Bone marrow (tissue), 2 donors: ENCODE data around the gene FBXO34.
"Not testable (repeated sequence)": the region's sequence is repeated elsewhere in the genome, so short reads cannot be mapped to it uniquely, and the experiment has no call there.

ENCODE experiments used
- DNase-seq, 2 donors: peaks; one replicate each; lab custom pipeline; 2025; lab: John Stamatoyannopoulos, UW

FBXO34 gene

DNA sequence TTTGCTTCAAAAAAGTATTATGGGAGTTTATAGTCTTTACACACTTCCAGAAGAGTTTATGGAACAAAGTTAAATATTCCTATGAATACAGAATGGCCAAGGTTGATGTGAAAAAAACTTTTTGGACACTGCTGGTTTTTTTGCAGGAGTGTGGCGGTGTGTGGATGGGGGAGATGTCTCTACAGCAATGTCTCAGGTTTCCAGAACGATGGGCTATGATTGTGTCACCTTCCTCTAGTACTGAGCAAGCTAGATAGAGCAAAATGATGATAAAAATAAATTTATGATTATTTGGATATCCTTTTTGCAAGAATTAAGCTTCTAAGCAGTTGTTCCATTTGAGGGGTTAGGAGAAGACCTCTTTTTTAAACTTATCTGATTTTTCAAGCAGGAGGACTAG, 37.9 kb downstream of the FBXO34 start:
- DNase-seq: no peak

DNA sequence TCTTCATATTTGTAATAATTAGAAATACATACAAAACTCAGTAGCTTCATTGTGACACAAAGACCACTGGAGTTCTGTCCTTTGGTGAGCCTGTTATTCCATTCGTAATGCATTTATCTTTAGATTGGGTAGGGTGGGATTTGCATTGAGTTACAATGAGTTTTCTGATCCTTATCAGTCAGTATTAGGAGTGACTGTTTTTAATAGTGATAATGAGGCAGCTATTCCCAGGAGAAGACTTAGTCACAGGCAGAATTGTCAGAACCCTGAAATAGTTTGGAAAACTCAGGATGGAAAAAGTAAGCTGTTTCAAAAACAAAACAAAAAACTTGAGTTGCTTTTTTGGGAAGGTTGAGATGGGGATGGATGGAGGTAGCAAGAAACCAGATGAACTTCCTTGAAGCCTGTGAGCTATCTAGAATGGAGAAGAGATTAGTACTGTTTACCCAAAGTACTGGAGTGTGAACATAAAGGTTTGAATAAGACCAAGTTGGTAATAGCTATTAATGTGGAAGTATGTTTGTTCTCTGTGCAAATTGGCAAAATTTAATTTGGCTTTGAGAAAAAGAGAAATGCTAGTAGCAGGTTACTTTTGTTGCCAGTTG, 38.6 kb downstream of the FBXO34 start:
- no peak for DNase-seq

DNA sequence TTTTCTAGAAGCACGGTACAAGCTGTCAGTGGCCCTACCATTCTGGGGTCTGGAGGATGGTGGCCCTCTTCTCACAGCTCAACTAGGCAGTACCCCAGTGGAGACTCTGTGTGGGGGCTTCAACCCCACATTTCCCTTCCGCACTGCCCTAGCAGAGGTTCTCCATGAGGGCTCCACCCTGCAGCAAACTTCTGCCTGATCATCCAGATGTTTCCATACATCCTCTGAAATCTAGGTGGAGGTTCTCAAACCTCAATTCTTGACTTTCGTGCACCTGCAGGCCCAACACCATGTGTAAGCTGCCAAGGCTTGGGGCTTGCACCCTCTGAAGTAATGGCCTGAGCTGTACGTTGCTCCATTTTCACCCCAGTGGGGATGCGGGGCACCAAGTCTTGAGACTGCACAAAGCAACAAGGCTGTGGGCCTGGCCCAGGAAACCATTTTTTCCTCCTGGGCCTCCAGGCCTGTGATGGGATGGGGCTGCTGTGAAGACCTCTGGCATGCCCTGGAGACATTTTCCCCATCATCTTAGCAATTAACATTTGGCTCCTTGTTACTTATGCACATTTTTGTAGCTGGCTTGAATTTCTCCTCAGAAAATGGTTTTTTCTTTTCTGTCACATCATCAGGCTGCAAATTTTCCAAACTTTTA, 41.3 kb downstream of the FBXO34 start:
- not testable (repeated sequence) for DNase-seq

DNA sequence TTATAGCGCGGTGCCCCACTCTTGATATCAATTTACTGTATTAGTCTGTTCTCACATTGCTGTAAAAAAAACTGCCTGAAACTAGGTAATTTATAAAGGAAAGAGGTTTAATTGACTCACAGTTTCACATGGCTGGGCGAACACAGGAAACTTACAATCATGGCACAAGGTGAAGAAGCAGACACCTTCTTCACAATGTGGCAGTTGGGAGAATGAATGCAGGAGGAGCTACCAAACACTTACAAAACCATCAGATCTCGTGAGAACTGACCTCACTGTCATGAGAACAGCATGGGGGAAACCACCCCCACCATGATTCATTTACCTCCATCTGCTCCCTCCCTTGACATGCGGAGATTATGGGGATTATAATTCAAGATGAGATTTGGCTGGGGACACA, 42.3 kb downstream of the FBXO34 start:
- DNase-seq: no peak

DNA sequence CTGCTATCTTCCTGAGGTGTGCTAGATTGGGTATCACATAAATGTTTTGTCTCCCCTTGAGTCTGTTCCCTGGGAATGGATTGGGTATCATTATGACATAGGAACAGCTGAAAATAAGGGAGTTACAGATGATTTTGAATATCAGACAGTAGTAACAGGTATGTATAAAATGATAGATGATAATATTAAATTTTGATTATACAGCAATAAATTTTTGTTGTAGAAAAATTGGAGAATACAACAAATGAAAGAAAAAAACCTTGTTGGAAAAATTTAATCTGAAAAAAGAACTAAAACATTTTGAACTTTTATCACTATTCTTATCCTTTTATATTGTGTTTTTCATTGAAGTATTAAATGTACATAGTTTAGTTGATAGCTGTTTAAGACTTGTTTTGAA, 43.2 kb downstream of the FBXO34 start:
- no peak for DNase-seq

DNA sequence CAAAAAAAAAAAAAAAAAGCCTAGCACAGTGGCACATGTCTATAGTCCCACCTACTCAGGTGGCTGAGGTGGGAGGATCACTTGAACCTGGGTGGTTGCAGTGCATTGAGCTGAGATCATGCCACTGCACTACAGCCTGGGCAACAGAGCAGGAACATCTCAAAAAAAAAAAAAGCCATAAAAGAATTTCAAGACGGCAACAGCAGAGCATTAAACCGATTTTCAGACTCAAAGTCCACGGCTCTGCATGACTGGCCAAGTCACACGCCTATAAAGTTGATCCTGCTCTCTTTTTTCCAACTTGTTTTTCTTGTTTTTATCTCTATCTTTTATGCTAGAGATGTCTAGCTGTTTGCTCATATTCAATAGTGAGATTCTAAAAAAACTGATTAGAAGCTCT, 45.3 kb downstream of the FBXO34 start:
- no peak for DNase-seq

DNA sequence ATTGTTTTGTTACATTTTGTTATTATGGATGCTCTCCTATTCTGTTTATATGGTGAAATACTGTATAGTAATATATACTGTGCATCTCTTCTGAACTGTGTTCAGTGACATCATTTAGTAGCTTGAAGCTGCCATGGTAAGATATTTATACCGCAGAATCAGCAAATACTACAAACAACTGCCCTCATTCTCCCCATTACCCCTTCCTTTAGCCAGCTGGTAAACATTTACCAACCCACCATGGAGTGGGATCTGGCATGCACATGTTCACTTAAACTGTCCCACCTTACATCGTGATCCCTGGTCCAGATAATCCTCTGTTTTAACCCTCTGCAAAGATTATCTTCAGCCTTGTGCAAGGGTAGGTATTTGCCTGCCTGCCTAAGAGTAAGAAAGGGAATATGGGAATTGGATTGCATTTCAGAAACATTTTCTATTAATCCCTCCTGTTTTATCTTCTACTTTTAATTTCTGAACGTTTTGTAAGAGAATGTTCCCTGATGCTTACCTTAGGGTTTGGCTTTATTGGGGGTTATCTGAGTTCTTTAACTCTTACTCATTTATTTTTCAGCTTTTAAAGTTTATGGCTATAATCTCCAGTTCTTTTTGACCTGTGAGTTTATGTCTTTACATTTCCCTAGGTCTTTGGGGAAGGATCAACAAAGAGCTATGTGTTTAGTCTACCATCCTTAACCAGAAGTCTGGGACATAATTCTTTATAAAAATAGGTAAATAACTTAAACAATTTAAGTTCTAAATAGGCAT, 46.5 kb downstream of the FBXO34 start:
- no peak for DNase-seq

DNA sequence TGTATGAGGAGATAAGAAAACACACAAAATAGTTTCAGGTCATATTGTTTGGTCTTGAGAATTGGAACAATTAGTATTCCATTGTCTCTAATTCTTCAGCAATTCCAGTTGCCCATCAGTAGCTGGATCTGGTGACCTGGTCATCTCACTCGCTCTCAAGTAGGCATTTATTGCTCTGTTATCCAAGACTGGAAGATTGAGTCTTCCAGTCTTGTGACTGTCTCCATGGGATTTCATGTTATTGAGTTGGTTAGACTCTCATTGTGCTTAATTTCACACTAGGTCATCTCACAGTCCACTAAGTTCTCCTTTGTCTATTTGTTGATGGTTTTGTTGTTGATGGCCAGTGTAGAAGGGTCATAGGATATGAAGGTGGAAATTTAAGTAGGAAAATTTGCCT, 47.5 kb downstream of the FBXO34 start:
- no peak for DNase-seq

DNA sequence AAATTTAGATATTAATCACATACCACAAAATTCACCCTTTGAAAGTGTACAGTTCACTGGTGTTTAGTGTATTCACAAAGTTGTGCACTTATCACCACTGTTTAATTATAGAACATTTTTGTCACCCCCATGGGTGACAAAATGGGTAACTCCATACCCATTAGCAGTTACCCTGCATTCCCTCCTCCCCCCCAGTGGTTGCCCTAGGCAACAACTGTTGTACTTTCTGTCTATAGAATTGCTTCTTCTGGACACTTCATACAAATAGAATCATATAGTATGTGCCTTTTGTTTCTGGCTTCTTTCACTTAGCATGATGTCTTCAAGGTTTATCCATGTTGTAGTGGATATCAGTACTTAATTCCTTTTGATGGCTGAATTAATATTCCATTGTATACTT, 52.7 kb downstream of the FBXO34 start:
- no peak for DNase-seq

DNA sequence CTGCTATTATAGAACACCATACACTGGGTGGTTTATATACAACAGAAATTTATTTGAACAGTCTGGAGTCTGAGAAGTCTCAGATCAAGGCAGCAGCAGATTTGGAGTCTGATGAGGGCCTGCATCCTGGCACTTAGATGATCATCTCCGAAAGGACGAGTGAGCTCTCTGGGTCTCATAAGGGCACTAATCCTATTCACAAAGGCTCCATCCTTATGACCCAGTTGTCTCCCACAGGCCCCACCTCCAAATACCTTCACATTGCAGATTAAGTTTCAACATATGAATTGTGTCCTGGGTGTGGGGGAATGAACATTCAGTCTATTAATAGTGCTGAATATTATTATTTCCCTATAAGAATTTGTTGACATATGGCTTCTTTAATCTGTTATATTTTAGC, 53.6 kb downstream of the FBXO34 start:
- DNase-seq: no peak

DNA sequence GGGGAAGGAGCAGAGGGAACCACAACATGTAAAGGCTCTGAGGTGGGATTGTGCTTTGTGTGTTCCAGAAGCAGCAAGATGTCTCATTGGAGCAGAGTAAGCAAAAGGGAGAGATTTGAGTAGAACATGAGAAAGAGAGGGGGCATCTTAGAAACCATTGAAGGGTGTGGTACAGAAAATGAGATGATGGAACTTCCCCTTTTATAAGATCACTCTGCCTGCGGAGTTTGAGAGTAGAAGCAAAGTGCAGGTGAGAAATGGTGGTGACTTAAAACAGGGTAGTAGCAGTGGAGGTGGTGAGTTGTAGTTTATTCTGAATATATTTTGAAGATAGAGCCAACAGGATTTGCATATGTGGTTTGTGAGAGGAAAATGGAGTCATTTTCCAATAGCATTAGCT, 56.0 kb downstream of the FBXO34 start:
- no peak for DNase-seq

DNA sequence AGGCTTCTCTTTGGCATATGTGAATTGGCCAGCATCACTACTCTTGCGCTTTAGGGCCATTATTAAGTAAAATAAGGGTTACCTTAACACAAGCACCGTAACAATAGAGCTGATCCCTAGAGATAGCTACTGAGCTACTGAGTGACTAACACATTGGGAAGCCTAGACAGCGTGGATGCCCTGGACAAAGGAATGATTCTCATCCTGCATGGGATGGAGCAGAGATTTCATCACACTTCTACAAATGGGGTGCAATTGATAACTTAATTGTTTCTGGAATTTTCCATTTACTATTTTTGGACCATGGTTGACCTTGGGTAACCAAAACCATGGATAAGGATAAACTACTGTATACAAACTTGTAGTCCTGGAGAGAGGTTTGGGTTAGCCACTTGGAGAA, 57.1 kb downstream of the FBXO34 start:
- no peak for DNase-seq

DNA sequence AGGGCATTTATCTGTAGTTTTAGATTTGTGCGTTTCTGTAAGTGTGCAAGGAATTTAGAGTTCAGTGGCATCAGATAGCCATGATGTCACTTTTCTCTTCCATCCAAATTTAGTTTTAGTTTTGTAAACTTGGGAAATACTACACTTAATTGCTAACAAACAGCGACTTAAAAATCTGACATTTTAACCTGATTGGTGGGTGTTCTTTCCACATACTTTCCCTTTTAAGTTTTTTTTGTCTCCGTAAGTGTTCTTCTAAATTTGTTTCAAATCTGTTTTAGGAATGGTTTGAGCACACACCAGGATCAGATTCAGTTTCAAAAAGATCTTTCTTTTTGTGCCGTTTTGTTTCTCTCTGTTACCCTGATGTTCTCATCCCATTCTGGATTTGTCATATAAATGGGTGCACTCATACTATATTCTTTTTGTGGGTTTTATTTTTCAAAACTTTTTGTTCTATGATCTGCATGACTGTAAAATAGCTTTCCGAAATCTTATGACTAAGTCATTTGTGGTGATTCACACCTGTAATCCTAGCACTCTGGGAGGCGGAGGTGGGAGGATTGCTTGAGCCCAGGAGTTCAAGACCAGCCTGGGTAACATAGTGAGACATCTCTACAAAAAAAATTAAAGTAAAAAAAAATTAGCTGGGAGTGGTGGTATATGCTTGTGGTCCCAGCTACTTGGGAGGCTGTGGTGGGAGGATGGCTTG, 58.9 kb downstream of the FBXO34 start:
- no peak for DNase-seq

DNA sequence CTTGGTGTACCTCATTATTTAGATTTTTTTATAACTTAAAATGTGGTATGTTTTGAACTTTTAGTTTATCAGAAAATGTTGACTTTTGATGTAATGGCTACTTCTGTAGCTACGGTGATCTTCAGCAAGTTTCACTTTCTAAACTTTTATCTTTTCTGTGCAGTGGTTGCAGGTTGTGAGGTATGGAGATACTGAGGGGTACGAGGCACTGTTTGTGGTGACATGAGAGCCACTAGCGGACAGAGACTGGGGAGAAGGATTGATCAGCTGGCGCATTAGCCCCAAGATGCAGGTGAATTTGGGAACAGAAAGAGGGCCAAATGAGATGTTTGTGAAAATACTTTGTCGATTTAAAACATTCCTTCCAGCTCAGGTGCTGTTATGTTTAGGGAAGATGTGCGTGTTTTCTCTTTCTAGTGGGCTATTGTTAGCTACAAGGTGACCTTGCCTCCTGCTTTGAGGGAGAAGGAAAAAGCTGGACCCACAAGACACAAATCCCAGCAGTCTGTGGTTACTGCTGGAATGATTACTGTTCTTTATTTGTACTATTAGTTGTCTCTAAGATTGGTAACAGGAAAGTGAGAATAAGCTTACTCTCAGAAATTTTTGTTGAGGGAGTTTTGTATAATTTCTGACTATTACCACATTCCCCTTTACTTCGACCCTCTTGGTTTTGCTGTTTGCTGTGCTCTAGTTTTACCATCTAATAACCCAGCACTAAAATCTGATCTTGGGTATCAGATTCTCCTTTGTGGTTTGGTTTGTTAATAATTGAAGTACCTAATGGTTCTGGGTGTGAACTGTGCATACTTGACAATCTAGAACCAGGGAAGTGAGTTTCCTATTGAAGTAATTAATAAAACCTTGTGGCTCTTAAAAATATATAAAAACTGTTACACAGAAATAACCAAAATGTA, 61.7 kb downstream of the FBXO34 start:
- no peak for DNase-seq

DNA sequence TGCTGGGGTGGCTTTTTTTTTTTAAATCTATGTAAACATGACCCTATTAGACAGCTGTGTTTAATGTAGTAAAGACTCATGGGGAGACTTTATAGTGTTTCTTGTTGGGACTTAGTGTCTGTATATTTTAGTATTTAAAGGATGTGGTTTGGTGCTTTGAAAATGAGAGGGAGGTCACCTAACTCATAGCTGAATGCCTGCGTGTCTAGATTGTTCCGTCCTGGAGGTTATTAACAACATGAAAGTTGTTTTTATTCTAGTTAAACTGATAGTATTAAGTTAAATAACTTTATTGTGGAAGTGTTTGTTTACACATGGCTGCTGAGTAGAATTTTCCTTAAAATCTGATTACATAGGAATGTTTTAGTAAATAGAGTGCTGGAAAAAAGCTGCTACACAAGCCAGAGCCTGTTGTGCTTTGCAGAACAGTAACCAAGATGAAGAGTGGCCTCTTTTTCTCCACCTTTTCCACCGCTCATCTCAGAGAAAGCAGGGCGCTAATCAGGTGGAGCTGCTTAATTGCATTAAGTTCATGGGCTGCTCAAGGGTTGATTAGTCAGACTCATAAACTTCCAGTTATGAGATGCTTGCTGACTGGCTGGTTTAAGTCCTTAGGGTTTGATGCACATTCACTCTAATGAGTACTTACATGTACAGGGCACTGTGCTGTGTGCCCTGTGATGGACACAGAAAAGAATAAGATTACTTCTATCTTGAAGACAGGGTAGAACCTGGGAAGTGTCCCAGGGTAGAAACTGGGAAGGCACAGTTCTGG, 62.7 kb downstream of the FBXO34 start:
- no peak for DNase-seq

DNA sequence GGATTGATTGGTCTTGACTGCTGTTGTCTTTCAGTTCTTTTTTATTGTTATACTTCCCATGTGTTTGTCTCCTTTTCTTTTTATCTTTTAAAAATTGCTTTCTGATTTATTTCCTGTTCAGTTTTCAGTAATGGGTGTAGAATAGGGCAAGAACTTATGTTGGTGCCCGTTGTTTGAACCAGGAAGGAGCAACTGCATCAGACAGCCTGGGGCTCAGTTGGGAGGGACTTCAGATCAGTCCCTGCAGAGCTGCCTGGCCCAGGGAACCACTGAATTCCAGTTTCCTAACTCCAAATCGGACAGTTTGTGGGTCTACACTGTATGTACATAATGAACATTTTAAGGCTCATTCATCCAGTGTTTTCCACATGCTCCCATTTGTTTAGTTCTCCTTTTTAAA, 64.9 kb downstream of the FBXO34 start:
- no peak for DNase-seq

DNA sequence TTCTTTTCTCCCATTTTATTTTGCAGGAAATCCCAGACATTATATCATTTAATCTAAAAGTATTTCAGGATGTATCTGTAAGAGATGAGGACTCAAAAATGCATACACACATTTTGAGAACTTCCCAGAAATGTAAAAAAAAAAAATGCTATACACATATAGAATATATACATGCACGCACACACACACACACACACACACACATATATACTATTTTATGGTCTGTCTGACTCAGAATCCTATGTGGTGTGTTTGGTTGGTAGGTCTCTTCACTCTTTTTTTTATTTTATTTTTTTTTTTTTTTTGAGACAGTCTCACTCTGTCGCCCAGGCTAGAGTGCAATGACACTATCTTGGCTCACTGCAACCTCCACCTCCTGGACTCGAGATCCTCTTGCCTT, 65.5 kb downstream of the FBXO34 start:
- no peak for DNase-seq

DNA sequence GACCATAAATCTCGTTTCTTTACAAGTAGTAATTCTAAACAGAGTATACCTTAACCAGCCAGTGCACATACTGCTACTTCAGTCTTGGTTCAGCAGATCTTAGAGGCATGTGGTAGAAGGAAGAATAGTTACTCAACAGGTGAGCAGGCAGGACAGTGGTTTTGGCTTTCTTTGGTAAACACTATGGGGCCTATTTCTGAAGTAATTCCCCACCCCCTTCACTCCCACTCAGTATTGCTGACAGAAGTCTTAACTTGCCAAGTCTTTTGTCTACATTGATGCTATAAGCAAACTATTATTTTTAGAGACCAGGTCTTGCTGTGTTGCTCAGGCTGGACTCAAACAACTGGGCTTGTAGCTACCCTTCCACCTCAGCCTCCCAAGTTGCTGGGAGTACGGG, 68.5 kb downstream of the FBXO34 start:
- no peak for DNase-seq

DNA sequence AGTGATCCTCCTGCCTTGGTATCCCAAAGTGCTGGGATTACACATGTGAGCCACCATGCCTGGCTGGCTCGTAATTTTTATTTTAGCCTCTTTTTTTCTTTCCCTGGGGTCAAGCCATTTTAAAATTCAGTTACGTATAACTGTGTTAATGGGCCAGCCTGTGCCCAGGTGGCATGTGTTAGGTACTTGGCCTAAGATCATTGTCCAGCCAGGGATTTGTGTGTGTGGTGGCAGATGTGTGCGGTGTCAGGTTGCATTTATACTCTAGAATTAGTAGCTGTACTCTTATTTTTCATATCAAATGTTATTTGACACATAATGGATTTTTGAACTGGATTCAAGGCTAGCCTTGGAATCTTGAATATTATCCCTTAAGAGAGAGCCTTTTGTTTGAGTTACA, 69.3 kb downstream of the FBXO34 start:
- DNase-seq: no peak

DNA sequence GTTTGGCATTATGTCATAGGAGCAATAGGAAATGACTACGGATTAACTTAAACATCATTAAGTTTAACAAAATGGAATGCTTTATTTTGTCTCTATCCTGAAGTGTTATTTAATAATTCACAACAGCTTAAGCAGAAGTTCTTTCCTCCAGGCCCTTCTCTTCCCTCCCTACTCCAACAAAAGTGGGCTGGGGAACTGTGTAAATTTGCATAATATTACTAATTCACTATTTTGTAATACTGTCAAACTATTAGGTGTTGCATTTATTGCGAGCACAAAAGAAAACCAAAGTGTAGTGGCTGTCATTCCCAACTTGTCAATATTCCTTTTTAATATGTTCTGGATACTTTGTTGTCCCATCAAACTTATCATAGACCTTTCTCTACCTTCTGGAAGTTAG, 70.6 kb downstream of the FBXO34 start:
- no peak for DNase-seq

DNA sequence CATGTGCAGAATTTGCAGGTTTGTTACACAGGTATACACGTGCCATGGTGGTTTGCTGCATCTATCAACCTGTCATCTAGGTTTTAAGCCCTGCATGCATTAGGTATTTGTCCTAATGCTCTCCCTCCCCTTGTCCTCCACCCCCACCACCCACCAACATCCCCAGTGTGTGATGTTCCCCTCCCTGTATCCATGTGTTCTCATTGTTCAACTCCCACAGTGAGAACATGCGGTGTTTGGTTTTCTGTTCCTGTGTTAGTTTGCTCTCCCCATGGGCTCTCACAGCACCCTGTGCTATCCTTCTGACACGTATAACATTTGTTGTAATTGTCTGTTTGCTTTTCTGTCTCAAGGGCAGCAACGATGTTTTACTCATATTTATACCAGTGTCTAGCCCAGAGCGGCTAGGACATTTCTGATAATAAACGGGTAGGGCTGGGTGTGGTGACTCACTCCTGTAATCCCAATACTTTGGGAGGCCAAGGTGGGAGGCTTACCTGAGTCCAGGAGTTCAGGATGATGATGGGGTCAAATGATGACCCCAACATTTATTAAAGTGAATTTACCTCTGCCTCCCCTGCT, 73.5 kb downstream of the FBXO34 start:
- DNase-seq: not testable (repeated sequence)
